GM18511 (cell line): ENCODE data around the gene SLC26A9.
"Not testable (repeated sequence)": the region's sequence is repeated elsewhere in the genome, so short reads cannot be mapped to it uniquely, and the experiment has no call there.

Experiments
- ATAC-seq: cut with Tn5 transposase; IDR thresholded peaks from one replicate; pipeline ENCODE4 v1.9.1; 2021; ENCODE audit warnings: mild to moderate bottlenecking, moderate library complexity; ENCODE audit not compliant: unreplicated experiment

Gene SLC26A9

GRCh38 chr1:205905095-205905494 is 38.2 kb downstream of the SLC26A9 start:
- ATAC-seq = not testable (repeated sequence)

- ATAC-seq = no peak
These were observed 46.9 kb downstream of the SLC26A9 start for GRCh38 chr1:205896351-205896750.

- not testable (repeated sequence) for ATAC-seq
These were observed 49.1 kb downstream of the SLC26A9 start for GRCh38 chr1:205894119-205894518.

- ATAC-seq = not testable (repeated sequence)
These were observed 51.1 kb downstream of the SLC26A9 start for GRCh38 chr1:205892175-205892574.

GRCh38 chr1:205891481-205891880 is 51.8 kb downstream of the SLC26A9 start:
- not testable (repeated sequence) for ATAC-seq

- ATAC-seq = not testable (repeated sequence)
These were observed 52.6 kb downstream of the SLC26A9 start for GRCh38 chr1:205890631-205891030.

GRCh38 chr1:205889706-205890105 is 53.5 kb downstream of the SLC26A9 start:
- not testable (repeated sequence) for ATAC-seq

GRCh38 chr1:205889006-205889405 is 54.2 kb downstream of the SLC26A9 start:
- not testable (repeated sequence) for ATAC-seq

- no peak for ATAC-seq
These were observed 59.5 kb downstream of the SLC26A9 start for GRCh38 chr1:205883792-205884191.

GRCh38 chr1:205880923-205881322 is 62.3 kb downstream of the SLC26A9 start:
- ATAC-seq = no peak

GRCh38 chr1:205879974-205880373 is 63.3 kb downstream of the SLC26A9 start:
- ATAC-seq = no peak

GRCh38 chr1:205878026-205878425 is 65.2 kb downstream of the SLC26A9 start:
- no peak for ATAC-seq

- not testable (repeated sequence) for ATAC-seq
These were observed 70.1 kb downstream of the SLC26A9 start for GRCh38 chr1:205873148-205873547.

- no peak for ATAC-seq
These were observed 73.0 kb downstream of the SLC26A9 start for GRCh38 chr1:205870236-205870635.
